Type B pancreatic cell (in vitro differentiated cells): ENCODE measurements around the gene PLA2G3. TPM values are rescaled to one million over a fixed set of nuclear protein-coding genes. Genes with fewer than 3 reads are reported as not detected.
"Not testable (repeated sequence)": the region's sequence is repeated elsewhere in the genome, so short reads cannot be mapped to it uniquely, and the experiment has no call there.

Experiments used
- DNase-seq: peaks from one replicate; pipeline ENCODE4 v3.0.0; 2021; ENCODE audit warnings: mixed read lengths; ENCODE audit not compliant: unreplicated experiment; ENCODE audit errors: extremely low spot score
- H3K27ac Mint-ChIP-seq: 2 replicates; pipeline ENCODE4 v1.8.0; 2021; ENCODE audit warnings: mild to moderate bottlenecking, mixed read lengths
- H3K27me3 Mint-ChIP-seq: 2 replicates; pipeline ENCODE4 v1.8.0; 2021; ENCODE audit warnings: mixed read lengths
- H3K36me3 Mint-ChIP-seq: 2 replicates; pipeline ENCODE4 v1.8.0; 2021; ENCODE audit warnings: mixed read lengths
- H3K4me1 Mint-ChIP-seq: one replicate; pipeline ENCODE4 v1.8.0; 2021; ENCODE audit warnings: mixed read lengths; ENCODE audit not compliant: unreplicated experiment
- H3K4me3 Mint-ChIP-seq: 2 replicates; pipeline ENCODE4 v1.8.0; 2021; ENCODE audit warnings: mild to moderate bottlenecking, mixed read lengths
- H3K9me3 Mint-ChIP-seq: 2 replicates; pipeline ENCODE4 v1.8.0; 2021; ENCODE audit warnings: mixed read lengths
- CTCF ChIP-seq: fragments of 200-600 bp; sonication (generic); conservative IDR thresholded peaks from 2 replicates; pipeline ENCODE4 v1.5.0; 2021; ENCODE audit warnings: antibody characterized with exemption, mild to moderate bottlenecking
- total RNA-seq: library from RNA; stranded (reverse); gene quantifications from 2 replicates; pipeline ENCODE4 v1.2.1, GENCODE V29; 2021; ENCODE audit warnings: low replicate concordance

The PLA2G3 gene
- total RNA-seq, 1 donor from 2014 or later = 0.75 TPM

- H3K36me3 Mint-ChIP-seq = peaks cover 6% of the 10 kb centered on the region
- no peaks in the 10 kb centered on the region for H3K4me1 Mint-ChIP-seq
- H3K27me3 Mint-ChIP-seq = no peaks in the 10 kb centered on the region
- no peak for TF ChIP-seq CTCF
- no peak overlapping the region for H3K27ac Mint-ChIP-seq
- no peak overlapping the region for H3K4me3 Mint-ChIP-seq
- DNase-seq = no peak
- H3K9me3 Mint-ChIP-seq = no peaks in the 10 kb centered on the region
Measured at GRCh38 chr22:31099841-31100761, 40.2 kb downstream of the PLA2G3 start.

- Mint-ChIP-seq H3K4me1 (no peaks in the 10 kb centered on the region), H3K9me3 (no peaks in the 10 kb centered on the region), H3K27ac (no peak overlapping the region)
Measured at GRCh38 chr22:31099386-31099785, 40.9 kb downstream of the PLA2G3 start.

GRCh38 chr22:31098632-31099110, 41.6 kb downstream of the PLA2G3 start:
- DNase-seq = no peak
- no peak for TF ChIP-seq CTCF
- Mint-ChIP-seq H3K27ac (no peak overlapping the region), H3K9me3 (no peaks in the 10 kb centered on the region), H3K4me3 (no peak overlapping the region), H3K27me3 (no peaks in the 10 kb centered on the region), H3K4me1 (no peaks in the 10 kb centered on the region), H3K36me3 (peaks cover 6% of the 10 kb centered on the region)

More at GRCh38 chr22:31099386-31099785, 40.9 kb downstream of the PLA2G3 start:
- no peak for DNase-seq
- H3K36me3 Mint-ChIP-seq = peaks cover 6% of the 10 kb centered on the region
- H3K4me3 Mint-ChIP-seq = no peak overlapping the region
- no peak for TF ChIP-seq CTCF
- no peaks in the 10 kb centered on the region for H3K27me3 Mint-ChIP-seq

- TF ChIP-seq CTCF = no peak
- no peak overlapping the region for H3K4me3 Mint-ChIP-seq
- peaks cover 6% of the 10 kb centered on the region for H3K36me3 Mint-ChIP-seq
- no peaks in the 10 kb centered on the region for H3K4me1 Mint-ChIP-seq
- H3K27ac Mint-ChIP-seq = no peak overlapping the region
- DNase-seq = no peak
- H3K27me3 Mint-ChIP-seq = no peaks in the 10 kb centered on the region
- H3K9me3 Mint-ChIP-seq = no peaks in the 10 kb centered on the region
Measured at GRCh38 chr22:31097941-31098631, 42.2 kb downstream of the PLA2G3 start.

- H3K27me3 Mint-ChIP-seq, H3K9me3 Mint-ChIP-seq, H3K27ac Mint-ChIP-seq, DNase-seq, H3K4me1 Mint-ChIP-seq, H3K36me3 Mint-ChIP-seq, H3K4me3 Mint-ChIP-seq: not testable (repeated sequence)
Measured at GRCh38 chr22:31097539-31097938, 42.8 kb downstream of the PLA2G3 start.
